Activated CD4-positive, alpha-beta T cell treated with anti-CD3 and anti-CD28 coated beads for 1 hour (primary cell): ENCODE results near the gene CDKAL1.
"Not testable (repeated sequence)": the region's sequence is repeated elsewhere in the genome, so short reads cannot be mapped to it uniquely, and the experiment has no call there.

Experiments used
- DNase-seq: peaks from one replicate; pipeline ENCODE4 v3.0.0-alpha.2; 2020

CDKAL1 gene

GRCh38 chr6:20554817-20555216, 20.6 kb downstream of the CDKAL1 start:
- no peak for DNase-seq

DNA sequence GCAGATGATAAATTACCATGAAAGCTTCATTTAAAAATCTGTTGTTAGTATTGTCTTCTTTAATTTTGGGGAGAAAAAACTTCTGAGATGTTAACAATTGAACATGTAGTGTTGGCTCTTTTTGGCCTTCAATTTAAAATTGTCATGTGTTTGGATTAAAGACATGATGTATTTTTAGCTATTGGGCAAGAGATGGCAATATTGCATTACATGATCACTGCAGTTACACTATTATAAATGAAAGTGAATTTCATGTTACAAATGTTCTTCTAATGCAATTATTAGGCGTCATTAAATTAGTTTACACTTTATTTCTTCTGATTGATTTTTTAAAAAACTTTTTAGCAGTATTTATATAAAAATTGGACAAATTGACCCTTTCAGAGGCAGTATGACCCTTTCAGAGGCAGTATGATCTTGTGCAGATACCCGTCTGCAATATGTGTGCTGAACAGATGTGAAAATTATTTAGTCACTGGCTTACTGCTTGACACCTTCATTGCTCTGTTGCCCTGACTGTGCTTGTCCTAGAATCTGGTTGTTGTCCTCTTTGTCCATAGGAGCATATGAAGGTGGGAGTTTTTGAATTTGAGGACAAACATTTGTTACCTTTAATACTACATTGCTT, 25.8 kb downstream of the CDKAL1 start:
- DNase-seq, result no peak

- DNase-seq, result no peak
These were observed 29.1 kb downstream of the CDKAL1 start for GRCh38 chr6:20563377-20563776.

DNA sequence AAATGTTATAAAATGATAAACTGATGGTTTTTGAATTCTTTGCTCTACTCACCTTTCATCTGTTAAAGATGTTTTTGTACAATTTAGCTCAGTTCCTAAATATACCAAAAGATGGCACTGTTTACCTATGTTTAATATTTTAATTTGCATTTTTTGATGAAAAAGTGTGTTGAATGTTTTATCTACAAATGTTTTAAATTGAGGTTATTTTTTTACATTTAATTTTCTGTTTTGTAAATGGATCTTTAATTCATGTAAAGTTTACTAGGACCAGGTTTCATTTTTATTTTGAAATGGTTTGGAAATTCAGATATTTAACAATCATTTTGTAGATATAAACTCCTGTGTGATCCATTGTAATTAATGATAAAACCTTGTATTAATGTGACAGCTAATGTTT, 30.0 kb downstream of the CDKAL1 start:
- no peak for DNase-seq

GRCh38 chr6:20564777-20565176, 30.5 kb downstream of the CDKAL1 start:
- no peak for DNase-seq

DNA sequence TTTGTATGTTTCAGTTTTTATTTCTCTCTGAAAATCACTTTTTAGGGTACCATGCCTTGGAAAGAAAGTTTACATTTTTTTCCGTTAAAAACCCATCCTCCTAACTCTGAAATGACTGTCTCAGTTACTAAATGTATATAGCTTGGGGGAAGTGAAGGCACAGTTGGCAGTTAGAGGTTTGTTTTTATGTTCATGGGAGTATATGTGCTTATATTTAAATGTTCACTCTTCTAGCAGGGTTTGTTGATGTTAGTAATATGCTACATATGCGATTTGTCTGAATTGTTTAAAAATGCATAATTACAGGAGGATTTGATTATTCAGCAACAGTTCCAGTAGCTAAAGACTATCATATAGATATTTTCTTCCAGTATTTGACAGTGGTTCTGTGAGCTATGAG, 31.1 kb downstream of the CDKAL1 start:
- DNase-seq, result no peak

- DNase-seq, result no peak
These were observed 31.9 kb downstream of the CDKAL1 start for GRCh38 chr6:20566109-20566508.

DNA sequence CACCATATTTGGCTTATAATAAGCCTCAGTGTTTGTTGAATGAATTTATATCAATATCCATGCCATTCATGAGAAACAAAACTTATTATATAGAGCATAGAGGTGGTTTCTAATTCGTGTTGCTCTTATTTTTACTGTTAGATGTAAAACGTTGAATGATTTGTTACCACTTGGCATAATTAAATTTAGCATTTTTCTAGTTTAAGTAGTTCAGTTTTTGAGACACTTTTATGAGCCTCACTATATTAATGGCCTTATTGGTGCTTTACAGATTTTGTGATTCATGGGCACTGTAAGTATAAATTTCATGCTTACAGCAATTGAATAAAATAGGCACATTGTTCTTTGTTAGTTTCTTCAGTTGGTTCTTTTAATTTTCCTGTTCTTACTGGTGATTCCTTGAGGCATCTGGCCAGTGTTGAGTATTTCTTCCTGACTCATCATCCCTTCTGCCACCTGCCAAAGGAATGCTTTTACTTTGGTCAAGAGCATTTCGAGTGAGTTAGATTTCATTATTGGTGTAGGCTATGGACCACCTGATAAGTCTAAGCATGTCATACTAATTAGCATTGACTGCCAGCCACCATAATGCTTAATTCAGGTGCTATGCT, 34.8 kb downstream of the CDKAL1 start:
- no peak for DNase-seq

- no peak for DNase-seq
These were observed 37.0 kb downstream of the CDKAL1 start for GRCh38 chr6:20571261-20571660.

- no peak for DNase-seq
These were observed 38.0 kb downstream of the CDKAL1 start for GRCh38 chr6:20572288-20572687.

- DNase-seq, result no peak
These were observed 38.7 kb downstream of the CDKAL1 start for GRCh38 chr6:20572940-20573339.

DNA sequence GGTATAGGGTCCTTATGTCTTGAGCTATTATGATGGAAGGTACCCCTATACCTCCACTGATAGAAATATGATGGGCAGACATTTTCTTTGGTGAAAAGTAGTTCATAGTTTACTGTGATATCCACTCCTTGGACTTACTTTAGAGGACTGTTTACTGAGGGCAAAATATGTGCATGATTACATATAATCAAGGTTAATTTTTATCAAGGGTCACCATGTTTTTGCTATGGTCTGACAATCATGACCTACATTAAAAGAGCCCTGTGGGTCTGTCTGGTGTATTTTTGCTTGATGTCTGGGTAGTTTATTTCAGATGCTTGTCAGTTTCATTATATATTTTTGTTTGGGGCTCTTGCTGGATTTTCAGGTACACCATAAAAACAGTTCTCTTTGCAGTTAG, 40.1 kb downstream of the CDKAL1 start:
- DNase-seq, result no peak

- DNase-seq, result no peak
These were observed 40.9 kb downstream of the CDKAL1 start for GRCh38 chr6:20575125-20575524.

GRCh38 chr6:20575704-20576451, 41.6 kb downstream of the CDKAL1 start:
- no peak for DNase-seq

GRCh38 chr6:20577173-20577688, 43.0 kb downstream of the CDKAL1 start:
- DNase-seq, result no peak

DNA sequence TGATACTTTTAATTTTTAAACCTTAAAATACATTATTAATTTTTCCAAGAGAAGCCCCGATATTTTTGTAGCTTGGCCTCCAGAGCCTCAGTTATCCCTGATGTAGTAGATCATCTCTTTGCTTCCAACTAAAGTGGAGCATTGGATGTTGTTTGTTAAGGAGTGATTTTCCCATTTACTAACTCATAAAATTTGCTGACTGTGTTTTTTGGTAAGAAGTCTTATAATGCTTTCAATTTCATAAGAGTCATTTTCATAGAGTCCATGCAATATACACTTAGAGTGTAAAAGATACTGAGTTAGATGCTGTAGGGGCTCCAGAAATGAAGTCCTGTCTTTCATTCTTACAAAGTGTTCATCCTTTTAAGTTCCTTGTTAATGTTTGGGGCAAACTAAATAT, 46.8 kb downstream of the CDKAL1 start:
- no peak for DNase-seq

DNA sequence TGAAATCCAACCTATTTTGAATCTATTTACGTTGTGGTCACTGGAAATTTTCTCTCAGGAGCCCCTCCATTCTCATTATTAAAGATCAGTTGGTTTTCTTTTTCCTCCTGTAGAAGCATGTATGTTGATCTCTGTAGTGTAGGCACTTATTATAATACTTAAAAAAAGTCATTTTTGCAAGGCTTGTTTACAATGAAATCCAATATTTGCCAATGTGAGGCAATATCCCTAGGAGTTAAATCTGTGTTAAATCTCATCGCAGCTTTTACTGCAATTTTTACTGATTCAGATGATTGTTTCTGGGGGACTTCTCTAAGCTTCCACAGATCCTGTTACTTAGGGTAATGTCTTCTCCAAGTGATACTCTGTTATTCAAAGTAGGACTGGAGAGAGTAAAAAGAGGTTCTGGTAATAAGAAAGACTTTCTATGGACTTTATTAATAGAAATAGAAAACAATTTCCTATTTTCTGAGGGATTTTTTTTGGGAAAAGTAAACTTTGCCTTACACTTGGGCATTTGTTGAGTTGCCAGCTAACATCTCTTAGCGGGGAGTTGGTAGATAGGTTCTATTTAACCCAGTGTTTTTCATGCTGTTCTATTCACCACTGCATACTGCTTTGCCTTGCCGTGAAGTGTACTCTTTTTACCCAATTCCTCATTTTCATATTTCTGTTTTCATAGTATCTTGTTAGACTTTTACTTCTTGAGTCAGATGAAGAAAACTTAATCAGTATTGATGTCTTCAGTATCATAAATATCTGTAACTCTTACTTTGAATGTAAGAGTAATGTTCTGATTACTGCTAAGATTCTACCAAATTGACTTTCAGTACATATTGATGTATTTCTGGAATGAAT, 48.6 kb downstream of the CDKAL1 start:
- DNase-seq, result no peak

- no peak for DNase-seq
These were observed 49.2 kb downstream of the CDKAL1 start for GRCh38 chr6:20583444-20583800.

GRCh38 chr6:20584100-20584731, 50.0 kb downstream of the CDKAL1 start:
- DNase-seq, result no peak

DNA sequence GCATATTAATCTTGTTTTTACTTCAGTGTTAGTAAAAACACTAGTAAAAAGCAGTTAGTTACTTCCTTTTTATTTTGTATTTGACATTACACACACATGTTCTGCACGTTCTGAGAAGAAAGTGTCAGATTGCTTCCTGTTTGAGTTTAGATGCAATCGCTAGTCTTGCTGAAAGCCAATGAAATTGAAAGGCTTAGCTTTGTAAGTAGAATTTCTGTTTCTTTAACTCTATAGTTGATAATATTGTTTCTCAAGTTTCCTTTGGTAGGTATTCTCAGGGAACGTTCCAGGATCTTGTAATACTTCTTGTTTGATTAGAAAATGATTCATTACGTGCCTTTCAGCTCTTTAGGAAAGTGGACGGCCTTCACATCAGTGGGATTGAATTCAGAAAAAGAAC, 55.0 kb downstream of the CDKAL1 start:
- no peak for DNase-seq

- DNase-seq, result not testable (repeated sequence)
These were observed 56.2 kb downstream of the CDKAL1 start for GRCh38 chr6:20590476-20590875.

GRCh38 chr6:20594299-20594853, 60.1 kb downstream of the CDKAL1 start:
- DNase-seq, result not testable (repeated sequence)
